ENCODE results near the gene NOSIP.

DNA sequence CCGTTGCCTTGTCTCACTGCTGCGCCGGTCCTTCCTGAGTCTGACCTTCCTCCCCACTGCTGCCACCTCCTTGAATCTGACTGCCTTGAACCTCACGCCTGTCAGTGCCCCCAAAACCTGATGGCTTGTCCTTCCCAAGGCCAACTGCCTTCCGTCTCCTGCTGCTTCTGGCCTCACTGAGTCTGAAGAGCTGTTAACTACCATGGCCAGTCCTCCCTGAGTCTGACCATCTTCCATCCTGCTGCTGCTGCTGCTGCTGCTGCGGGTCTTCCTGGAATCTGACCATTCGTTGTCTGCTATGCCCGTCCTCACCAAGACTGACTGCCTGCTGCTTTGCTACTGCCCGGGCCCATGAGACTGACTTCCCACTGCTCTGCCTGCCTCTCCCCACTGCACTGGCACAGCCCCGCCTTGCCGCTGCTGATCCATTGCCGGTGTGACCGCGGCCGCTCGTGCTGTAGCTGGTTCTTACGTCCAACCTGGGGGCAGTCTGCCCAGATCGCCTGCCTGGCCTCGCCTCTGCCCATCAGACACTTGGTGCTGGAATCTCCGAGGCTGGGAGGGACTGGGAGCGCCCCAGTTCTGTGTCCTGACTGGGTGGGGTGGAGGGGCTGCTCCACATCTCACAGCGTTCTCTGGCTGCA, 55.4 kb downstream of the NOSIP start:
- TF ChIP-seq POLR2A (IDR thresholded peaks at IDR 0.05) (no peak), EP300 (IDR thresholded peaks at IDR 0.05) (no peak), POLR2AphosphoS5 (IDR thresholded peaks at IDR 0.05) (no peak)
- TF ChIP-seq, protein P1, sequence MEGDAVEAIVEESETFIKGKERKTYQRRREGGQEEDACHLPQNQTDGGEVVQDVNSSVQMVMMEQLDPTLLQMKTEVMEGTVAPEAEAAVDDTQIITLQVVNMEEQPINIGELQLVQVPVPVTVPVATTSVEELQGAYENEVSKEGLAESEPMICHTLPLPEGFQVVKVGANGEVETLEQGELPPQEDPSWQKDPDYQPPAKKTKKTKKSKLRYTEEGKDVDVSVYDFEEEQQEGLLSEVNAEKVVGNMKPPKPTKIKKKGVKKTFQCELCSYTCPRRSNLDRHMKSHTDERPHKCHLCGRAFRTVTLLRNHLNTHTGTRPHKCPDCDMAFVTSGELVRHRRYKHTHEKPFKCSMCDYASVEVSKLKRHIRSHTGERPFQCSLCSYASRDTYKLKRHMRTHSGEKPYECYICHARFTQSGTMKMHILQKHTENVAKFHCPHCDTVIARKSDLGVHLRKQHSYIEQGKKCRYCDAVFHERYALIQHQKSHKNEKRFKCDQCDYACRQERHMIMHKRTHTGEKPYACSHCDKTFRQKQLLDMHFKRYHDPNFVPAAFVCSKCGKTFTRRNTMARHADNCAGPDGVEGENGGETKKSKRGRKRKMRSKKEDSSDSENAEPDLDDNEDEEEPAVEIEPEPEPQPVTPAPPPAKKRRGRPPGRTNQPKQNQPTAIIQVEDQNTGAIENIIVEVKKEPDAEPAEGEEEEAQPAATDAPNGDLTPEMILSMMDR (IDR thresholded peaks at IDR 0.05), result no peak
